Choroid plexus epithelial cell (primary cell): Measurements from ENCODE around the gene SLCO3A1.

ENCODE experiments used
- DNase-seq: peaks from one replicate; pipeline ENCODE4 v3.0.0-alpha.2; 2010; ENCODE audit warnings: low read depth
- H3K4me3 ChIP-seq: 2 replicates; pipeline ENCODE4 v1.5.1; 2011; ENCODE audit warnings: low read depth, mild to moderate bottlenecking, control low read depth, low read length, moderate library complexity
- CTCF ChIP-seq: conservative IDR thresholded peaks from 2 replicates; pipeline ENCODE4 v1.5.1; 2011; ENCODE audit warnings: low read depth, mild to moderate bottlenecking, control low read depth, inconsistent platforms, low read length, moderate library complexity

Gene SLCO3A1

DNA sequence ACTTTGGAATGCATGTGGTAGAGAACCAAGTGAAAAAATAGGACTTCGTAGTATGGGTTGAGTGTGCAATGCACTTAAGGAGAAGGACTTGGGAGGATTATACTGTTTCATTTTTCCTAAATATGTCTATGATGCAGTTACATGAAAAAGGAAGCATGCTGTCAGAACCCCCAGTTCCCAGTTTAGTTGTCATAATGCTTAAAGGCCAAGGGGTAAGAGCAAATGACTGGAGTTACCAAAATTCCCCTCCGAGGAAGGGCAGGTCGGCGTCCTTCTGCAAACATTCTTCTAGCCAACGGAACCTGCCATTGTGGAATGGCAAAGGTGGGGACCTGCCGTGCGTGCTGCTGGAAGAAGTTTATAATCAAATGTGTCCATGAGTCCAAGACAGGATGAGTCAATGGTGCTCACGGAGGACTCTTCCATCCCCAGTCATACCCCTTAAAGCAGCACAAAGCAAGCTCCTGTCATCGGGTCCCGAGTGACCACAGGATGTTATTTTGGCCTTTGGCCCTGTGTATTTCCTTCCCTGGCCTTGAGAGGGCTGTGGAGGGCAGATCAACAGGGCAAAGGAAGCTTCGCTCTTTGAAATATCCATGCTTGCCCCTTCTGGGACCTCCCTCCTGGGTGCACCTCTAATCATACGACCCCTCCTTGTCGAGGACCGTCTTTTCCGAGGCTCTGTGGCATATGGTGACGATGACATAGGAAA, 93.2 kb downstream of the SLCO3A1 start:
- TF ChIP-seq CTCF, result no peak
- no peak overlapping the region for H3K4me3 ChIP-seq
- no peak for DNase-seq

DNA sequence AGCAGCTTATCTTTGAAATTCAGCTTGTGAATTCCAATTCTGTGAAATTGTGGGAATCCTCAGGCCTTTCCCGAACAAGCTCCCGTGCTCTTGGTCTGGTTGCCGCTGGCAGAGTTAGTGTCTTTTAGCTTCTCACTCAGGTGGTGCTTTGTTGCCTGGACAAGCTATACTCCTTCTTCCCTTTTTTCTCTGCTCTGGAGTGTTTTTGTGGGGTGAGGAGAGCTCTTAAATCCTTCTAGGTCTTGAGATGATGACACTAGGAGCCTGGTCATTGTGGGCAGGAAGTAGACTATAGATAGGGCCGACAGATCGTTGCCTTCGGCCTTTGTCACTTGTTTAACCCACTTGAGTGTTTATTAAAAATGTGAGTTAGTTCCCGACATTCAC, 93.8 kb downstream of the SLCO3A1 start:
- DNase-seq, result no peak
- no peak for TF ChIP-seq CTCF
- H3K4me3 ChIP-seq, result no peak overlapping the region

DNA sequence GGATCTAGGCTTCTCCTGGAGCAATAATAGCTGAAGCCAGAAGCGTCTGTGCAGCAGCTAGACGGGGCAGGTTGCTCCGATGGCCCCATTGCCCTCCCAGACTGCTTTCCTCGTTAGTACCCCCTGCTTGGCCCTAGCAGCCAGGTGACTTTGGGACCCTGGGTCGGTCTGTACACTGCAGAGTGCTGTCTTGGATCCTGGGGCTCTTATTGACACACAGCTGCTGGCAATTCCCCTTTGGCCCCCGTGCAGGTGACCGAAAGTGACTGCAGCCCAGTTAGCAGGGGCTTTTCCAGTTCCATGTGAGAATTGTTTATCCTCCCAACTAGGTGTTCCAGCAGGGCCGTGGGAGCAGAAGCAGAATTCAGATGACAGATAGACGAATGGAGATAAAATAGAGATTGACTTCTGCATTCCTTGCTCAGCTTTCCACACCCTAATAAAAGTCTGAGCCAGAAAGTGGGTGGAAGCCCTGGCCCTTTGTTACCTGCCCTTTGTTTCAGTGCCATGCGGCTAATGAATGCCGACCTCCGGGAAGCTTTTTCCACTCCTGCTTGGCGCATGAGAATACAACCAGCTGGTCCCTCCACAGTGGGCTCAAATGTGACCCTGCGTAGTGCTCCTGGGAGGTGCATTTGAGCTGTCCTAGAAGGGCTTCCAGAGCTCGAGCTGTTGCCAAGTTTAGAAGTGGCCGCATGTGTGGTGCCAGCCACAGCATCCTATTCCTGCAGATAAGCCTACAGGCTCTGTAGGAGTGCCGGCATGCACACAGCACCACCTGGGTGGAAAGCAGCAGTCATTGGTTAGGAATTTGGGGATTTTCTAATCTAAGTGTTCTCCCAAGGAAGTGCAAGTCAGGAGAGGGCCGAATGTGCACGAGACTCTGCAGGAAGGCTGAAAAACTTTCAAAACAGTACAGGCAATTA, 94.4 kb downstream of the SLCO3A1 start:
- peak; percentile 4 for DNase-seq
- no peak for TF ChIP-seq CTCF
- H3K4me3 ChIP-seq, result no peak overlapping the region

DNA sequence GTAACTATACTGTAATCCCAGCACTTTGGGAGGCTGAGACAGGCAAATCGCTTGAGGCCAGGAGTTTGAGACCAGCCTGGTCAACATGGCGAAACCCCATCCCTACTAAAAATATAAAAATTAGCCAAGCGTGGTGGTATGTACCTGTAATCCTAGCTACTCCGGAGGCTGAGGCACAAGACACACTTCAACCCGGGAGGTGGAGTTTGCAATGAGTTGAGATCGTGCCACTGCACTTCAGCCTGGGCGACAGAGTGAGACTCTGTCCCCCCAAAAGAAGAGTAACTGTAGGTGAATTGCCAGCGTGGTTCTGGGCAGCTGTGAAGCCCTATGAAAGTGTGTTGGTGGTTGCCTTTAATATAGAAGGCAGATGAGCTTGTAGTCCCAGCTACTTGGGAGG, 95.9 kb downstream of the SLCO3A1 start:
- no peak for TF ChIP-seq CTCF
- no peak for DNase-seq
- no peak overlapping the region for H3K4me3 ChIP-seq

DNA sequence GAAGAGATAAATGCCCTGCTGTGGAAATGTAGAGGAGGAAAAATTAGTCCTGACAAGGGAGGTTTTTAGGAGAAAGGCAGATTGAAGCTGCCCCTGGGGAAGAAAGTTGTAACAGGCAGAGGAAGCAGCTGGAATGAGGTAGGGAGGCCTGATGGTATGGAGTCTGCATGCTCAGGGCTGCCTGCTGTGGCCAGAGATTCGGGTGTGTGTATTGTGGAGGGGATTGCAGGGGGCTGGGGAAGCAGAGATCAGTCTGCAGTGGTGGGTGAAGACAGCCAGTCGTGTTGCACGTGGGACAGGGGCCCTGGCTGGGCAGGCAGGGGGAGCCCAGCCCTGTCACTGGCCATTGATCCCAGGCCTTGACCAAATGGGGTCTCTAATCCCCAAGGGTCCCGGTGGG, 96.5 kb downstream of the SLCO3A1 start:
- TF ChIP-seq CTCF, result no peak
- no peak for DNase-seq
- no peak overlapping the region for H3K4me3 ChIP-seq

DNA sequence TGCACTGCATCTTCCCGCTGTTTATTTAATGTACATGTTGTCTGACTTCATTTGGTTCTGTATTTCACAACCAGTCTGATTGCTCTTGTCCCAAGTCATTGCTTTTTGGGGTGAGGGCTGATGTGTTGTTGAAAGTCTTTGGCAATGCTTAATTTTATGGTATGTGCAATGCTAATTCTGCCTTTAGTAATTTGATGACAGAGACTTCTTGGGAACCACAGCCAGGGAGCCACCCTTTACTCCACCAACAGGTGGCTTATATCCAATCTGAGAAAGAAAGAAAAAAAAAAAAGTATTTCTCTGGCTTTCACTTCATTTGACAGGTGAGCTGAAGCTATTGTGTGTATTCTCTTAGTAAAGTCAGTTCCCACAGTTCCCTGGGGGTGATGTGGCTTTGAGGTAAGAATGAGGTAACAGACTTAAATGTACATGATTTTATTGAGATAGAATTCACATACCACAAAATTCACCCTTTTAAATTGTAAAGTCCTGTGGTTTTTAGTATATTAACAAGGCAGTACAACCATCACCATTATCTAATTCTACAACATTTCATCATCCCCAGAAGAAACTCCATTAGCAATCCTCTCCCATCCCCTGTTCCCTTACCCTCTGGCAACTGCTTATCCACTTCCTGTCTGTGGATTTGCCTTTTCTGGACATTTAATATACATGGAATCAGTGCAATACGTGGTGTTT, 97.3 kb downstream of the SLCO3A1 start:
- DNase-seq, result no peak
- H3K4me3 ChIP-seq, result no peak overlapping the region
- no peak for TF ChIP-seq CTCF
